HG02610 (cell line): ENCODE results near the gene COL8A2.
A peak's percentile ranks its signal among the peaks of the same experiment; 100 is the strongest.
"Not testable (repeated sequence)": the region's sequence is repeated elsewhere in the genome, so short reads cannot be mapped to it uniquely, and the experiment has no call there.

Source experiments
- ATAC-seq: cut with Tn5 transposase; IDR thresholded peaks from one replicate; pipeline ENCODE4 v1.9.1; 2021; ENCODE audit warnings: mild to moderate bottlenecking, moderate library complexity; ENCODE audit not compliant: unreplicated experiment

Gene COL8A2

DNA sequence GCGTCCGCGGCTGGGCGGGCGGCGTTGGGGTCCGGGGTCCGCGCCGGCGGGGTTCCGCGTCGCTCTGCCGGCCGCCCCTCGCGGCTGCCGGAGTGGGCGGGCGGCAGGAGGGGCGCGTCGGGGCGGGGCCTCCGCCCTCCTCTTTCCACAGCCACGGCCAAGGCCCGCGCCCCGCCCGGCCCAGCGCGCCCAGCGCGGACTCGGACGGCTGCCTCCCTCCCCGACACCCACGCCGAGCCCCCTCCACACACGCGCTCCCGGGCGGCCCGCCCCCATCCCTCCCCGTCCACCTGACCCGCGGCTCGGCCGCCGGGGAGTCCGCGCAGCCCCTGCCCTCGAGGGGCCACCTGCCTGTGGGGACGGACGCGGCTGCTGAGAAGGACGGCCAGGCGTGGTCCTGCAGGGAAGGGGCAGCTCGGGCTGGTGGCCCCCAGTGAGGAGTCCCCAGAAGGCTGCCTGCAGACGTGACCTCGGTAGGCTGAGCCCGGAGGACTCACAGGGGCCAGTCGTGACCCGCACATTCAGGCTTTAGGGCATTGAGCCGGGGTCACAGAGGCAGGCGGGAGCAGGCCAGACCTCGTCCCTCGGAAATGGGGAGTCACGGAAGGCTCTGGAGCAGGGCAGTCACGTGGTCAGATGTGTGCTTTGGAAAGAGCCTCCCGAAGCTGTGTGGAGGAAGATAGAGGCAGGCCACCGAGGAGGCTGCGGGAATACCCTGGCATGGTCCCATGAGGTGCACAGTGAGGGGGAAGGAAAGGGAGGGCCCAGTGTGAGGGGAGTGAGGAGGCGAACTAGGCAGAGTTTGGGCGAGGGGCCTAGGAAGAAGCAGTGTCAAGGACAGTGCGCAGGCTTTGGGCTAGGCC, at the start of gene COL8A2:
Gene COL8A2 (minus strand): TSS at position 94 of the 863 bp plus-strand sequence. CDS start 24,980 bp downstream, outside the sequence.
- ATAC-seq, result no peak

DNA sequence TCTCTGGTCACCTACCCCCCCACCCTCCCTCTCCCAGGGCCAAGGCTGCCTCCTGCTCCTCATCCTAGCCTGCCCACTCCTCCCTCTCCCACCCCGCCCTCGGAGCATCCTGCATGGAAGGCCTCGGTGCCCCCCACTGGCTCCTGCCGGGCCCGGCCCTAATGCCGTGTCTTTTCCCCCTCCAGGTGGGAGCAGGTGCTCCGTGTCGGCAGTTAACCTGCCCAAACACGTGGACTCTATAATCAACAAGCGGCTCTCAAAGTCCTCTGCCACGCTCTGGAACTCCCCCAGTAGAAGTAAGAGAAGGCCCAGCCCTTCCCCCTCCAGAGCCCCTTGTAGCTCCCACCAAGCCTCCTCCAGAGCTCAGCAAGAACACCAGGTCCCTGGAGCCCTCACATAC, 49.7 kb upstream of the COL8A2 start:
- ATAC-seq, result no peak

DNA sequence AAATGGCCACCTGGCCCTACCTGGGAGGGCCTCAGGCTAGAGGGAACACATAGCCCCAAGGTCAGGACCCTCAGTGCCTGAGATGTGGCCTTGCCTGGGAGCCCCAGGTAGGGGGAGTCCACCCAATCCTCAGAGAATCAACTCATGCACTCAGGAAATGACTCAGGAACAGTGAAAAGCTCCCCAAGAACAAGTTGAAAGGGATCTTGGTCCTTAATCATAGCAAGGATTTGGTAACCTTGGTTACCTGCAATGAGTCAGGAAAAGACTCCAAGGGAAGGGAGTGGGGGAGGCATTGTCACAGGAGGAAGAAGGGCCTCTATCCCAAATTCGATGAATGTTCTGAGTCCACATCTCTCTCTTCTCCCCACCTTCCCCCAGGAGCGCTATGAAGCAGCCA, 48.0 kb upstream of the COL8A2 start:
- no peak for ATAC-seq

DNA sequence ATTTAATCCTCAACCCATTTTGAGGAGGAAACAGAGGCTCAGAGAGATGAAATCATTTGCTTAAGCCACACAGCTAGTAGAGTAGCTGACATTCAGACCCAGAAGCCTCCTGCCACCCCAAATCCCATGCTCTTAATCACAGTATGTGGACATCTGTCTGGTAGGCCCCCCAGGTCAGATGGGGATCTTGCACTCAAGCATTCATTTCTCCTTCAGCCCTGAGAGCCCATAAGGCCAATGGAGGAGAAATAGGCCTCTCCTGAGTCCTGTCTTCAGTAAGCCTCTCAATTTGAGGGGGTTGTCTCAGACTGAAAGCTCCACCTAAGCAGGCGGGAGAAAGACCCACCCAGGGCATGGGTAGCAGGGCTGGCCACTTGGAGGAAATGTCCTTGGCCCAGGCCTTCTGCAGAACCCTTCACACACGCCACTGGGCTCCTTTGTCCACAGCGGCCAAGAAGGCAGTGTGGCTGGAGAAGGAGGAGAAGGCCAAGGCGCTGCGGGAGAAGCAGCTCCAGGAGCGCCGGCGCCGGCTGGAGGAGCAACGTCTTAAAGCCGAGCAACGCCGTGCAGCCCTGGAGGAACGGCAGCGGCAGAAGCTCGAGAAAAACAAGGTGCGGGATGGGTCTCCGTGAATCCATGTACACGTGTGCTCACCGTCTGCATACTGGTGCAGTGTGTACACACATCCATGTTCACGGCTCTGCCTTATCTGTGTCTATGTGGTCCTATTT, 47.2 kb upstream of the COL8A2 start:
- no peak for ATAC-seq

DNA sequence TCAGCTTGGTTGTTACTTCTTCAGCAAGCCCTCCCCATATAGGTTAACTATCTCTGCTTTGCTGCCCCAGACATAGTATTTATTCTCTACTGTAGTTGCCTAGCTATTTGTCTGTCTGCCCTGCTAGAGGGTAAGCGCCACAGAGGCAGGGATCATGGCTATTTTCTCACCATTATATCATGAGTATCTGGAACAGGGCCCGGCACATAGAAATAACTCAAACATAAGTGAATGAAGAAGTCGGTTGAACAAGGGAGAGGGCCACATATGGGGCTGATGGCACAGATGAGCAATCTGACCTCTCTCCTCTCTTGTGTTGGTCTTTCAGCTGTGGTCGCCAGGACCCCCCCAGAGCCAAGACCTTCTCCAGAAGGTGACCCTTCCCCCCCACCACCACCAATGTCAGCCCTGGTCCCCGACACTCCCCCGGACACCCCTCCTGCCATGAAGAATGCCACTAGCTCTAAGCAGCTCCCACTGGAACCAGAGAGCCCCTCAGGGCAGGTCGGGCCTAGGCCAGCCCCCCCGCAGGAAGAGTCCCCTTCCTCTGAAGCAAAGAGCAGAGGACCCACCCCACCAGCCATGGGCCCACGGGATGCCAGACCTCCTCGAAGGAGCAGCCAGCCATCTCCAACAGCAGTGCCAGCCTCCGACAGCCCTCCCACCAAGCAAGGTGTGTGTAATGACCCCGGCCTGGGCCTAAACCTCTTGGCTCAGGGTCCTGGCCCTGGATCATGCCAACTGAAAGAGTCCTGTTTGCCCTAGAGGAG, 45.8 kb upstream of the COL8A2 start:
- no peak for ATAC-seq

DNA sequence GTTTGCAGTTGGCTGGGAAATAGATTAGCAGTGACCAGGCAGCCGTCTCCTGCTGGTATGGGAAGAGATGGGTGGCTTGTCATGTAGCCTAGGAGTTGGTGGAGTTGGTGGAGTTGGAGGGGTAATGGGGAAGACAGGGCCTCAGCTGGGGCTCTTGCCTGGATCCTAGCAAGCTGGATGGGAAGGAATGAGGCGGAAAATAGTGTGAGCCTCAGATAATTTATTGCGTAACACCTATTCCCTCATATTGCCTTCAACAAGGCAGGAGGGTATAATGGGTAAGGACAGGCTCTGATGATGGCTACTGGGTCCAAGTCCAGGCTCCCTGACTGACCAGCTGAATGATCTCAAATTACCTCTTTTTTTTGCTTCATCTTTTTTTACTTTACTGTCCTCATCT, 43.5 kb upstream of the COL8A2 start:
- no peak for ATAC-seq

DNA sequence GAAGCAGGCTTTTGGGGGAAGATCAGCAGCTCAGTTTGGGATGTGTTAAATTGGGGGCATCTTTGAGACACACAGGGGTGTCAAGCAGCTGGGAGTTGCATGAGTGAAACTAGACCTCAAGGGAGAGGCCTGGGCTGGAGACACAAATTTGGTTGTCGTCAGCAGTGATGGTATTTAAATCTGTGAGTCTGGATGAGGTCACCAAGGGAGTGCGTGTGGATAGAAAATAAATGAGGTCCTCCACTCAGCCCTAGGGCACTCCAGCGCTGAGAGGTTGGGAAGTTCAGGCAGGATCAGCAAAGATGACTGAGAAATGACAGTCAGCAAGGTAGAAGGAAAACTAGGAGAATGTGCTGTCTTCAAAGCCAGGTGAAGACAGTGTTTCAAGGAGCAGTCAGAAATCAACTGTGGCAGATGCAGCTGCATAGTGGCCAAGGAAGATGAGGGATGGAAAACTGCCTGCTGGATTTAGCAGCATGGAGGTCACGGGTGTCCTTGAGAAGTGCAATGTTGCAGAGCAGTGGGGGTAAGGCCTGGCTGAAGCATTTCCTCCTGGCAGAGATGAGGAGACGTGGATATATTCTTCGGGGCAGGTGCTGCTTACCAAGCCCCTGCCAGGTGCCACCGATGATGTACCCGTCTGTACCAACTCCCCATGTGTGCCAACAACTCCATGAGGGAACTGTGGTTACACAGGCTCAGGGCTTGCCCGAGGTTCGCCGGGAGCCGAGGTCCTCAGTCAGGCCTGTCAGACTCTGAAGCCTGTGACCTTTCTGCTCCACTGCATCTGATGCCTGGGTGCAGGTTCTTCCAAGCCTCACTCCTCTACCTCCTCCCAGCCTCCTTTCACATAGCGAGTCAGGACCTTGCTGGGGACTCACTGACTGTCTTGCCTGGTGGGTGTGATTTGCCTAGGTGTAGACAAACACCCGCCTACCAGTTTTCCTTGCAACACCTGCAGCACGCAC, 42.2 kb upstream of the COL8A2 start:
- no peak for ATAC-seq

DNA sequence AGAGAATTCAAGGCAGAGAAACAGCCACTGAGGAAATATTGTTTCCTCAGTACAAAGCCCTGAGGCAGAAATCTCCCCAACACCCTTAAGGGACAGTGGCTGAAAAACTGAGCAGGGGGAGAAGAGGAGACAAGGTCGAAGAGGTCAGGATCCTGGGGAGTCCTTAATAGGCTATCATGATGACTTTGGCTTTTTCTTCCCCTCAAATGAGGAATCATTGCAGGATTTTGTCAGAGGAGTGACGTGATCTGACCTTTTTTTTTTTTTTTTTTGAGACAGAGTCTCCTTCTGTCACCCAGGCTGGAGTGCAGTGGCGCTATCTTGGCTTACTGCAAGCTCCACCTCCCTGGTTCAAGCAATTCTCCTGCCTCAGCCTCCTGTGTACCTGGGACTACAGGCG, 41.1 kb upstream of the COL8A2 start:
- no peak for ATAC-seq

DNA sequence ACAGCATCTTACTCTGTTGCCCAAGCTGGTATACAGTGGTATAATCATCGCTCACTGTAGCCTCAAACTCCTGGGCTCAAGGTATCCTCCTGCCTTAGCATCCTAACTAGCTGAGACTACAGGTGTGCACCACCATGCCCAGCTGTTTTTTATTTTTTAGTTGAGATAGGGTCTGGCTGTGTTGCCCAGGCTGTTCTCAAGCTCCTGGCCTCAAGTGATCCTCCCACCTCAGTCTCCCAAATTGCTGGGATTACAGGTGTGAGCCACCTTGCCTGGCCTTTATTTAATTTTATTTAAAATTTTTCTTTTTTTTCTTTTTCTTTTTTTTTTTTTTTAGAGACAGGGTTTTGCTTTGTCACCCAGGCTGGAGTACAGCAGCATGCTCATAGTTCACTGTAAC, 40.1 kb upstream of the COL8A2 start:
- no peak for ATAC-seq

DNA sequence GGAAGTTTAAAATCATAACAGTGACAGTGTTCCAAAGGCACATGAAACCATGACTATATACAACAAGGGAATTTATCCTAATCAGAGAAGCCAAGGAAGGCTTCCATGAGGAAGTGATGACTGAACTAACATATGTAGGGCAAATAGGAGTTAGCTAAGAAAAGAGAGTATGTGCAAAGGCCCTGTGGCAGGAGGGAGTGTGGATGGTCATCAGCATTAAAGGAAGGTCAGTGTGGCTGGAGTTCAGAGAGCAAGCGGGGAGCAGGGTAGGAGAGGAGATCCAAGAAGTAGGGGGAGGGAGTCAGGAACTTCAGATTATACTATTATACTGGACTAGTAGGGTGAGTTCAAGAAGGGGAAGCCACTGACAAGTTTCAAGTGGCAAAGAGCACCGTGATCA, 39.3 kb upstream of the COL8A2 start:
- ATAC-seq, result no peak

DNA sequence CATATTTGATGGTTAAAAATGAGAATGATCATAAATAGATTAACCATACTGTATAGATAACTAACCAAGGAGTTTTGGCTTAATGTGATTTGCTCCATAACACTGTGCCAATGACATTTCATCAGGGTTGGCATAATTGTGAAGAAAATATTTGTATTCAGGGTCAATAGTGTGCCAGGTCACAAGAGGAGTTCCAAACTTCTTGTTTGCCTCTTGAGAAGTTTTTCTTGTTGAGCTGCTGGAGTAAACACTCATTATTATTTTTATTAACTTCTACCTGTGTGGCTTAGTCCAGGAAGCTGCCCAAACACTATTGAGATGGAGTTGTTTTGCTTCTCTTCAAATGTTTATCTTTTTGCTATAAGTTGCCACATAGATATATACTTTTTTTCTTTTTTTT, 38.4 kb upstream of the COL8A2 start:
- ATAC-seq, result no peak

DNA sequence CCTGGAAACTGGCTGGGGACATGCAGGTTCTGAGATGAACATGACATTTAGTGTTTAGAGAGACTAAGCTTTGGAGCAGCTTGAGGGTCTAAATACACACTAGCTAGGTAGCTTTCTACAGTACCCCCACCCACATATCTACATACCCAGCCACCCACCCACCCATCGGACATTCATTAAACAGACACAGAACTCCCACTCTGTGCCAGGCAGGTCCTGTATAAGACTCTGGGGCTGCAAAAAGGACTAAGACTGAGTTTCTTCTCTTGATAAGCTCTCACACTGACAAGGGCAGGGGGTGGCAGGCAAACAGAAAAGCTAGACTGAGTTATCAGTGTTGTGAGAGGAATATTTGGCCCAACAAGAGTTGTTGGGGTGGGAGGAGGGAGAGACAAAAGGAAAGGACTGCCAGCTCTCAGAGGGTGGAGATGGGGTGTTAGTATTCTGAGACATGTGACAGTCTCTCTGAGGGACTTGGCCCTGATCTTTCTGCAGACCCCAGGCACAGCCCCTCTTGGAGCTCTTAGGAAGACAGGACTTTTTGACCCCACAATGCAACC, 37.7 kb upstream of the COL8A2 start:
- no peak for ATAC-seq

DNA sequence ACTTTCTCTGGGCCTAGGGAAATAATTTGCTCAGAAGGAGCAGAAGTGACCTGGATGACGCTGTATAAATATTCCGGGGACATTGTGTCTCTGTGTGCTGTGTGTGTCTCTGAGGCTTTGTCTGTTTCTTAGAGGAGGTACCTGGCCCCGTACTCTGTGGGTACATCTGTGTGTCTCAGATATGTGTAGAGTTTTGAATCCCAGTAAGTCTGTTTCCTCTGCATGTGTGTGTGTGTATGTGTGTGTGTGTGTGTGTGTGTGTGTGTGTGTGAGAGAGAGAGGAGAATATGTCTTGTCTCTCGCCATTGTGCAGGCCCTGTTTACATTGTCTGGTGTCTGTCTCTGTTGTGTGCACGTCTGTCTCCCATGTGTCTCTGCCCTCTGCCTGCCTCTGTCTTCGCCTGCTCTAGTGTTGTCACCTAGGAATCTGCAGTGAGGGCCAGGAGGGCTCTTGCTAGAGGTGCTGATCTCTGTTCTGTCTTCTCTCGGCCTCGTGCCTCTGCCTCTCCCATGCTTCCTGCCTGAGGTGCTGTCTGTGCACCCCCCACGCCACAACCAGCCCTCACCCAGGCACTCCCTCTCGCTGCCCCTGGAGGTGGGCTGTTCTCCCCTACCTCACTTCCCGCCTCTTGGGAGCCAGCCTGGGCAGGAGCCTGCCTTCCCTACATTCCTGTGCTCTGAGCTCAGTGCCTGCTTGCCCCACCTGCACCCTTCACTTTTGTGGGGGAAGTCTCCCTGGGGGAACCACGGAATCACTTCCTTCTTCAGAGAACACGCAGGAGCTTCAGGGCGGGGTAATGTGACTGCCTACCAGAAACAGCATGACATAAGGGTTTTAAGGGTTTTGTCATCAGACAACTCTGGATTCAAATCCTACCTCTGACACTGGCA, 36.9 kb upstream of the COL8A2 start:
- peak; percentile 53 for ATAC-seq

DNA sequence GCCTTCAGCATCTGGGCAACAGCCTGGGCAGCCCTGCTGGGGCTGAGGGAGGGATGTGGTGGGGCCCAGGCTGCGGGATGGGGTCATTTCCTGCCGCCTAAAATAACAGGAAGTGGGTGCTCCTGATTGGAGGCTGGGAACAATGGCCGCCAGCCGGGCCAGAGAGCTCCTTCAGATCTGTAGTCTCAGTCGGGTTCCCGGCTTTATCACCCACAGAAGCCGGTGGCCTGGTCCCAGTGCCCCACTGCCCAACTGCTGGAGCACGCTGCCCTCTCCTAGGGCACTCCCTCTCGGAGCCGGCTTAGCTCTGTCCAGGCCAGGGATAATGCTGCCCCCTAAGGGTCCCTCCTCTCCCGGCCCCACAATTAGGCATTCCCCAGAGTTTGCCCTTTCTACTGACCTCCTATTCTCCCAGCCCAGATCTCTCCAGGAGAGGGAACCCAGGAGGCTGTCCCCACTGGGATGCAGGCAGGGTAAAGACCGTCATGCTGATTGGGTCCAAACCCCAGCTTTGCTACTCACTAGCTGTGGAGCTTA, 36.0 kb upstream of the COL8A2 start:
- ATAC-seq, result no peak

DNA sequence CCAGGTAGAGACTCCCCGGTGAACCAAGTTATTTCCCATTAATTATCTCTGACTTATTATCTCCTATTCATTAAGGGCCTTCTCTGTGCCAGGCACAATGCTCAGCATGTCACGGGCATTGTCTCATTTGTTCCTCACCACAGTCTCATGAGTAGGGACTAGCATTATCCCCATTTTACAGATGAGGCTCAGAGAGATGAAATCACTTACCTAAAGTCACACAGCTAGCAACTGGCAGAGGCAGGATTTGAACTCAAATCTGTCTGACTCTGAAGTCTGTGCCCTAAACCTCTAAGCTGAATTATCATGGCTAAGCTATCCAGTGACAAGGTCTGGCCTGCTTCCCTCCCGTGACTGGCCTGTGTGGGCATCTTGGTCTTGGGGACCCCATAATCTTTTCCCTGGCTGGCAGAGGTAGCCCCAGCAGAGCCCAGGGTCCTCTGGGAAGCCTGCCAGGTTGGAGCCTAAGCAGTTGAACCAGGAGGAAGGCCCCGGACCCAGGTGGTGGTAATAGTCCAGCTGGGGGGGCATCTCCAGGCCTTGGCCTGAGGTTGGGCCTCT, 35.4 kb upstream of the COL8A2 start:
- no peak for ATAC-seq

DNA sequence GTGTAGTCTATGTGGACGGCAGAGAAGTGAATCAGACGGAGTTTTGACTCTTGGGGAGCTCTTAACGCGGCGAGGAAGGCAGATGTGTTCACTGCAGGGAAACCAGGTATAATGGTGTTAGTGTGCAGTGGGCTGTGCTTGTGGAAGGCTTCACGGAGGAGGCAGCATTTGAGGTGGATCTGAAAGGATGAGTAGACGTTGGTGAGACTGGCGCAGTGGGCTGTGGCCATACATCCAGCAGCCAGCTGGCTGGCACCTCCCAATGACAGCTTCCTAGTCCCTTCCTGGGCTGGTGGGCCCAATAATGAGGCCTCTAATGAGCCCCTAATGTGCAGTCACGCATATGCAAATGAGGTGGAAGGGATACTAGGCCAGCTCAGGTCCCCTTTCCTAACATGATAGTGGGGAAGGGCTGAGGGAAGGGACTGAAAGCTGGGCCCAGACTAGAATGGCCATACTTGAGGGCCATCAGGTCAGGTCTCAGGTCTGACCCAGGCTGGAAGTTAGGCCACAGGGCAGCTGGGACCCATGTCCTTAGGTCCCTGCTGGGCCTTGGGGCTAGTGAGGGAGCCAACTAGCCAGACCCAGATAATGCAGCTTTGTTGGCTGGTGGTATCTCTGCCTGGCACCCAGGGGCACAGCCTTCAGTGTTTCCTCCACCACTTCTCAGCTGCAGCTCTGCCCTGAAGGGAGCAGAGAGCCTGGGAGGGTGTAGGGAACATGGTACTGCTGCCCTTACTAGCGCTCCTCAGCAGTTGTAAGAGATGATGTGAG, 34.8 kb upstream of the COL8A2 start:
- ATAC-seq, result no peak

DNA sequence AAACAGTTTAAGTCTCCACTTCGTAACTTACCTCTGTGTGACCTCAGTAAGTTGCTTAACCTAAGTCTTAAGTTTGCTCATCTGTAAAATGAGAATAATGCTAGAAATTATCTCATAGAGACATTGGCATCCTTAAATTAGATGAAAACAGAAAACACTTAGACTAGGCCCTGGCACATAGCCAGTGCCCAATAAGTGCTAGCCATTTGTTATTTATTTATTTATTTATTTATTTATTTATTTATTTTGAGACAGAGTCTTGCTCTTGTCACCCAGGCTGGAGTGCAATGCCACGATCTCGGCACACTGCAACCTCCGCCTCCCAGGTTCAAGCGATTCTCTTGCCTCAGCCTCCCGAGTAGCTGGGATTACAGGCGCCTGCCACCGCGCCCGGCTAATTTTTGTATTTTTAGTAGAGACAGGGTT, 33.8 kb upstream of the COL8A2 start:
- ATAC-seq, result not testable (repeated sequence)
